Natural killer cell treated with Interleukin-12 subunit alpha and Interleukin-12 subunit beta and Interleukin-15 and Interleukin-18, amount 100 ng/mL, for 72 hours (primary cell): ENCODE data around the gene AHSG. TPM values are rescaled to one million over a fixed set of nuclear protein-coding genes. Genes with fewer than 3 reads are reported as not detected.
"Not testable (repeated sequence)": the region's sequence is repeated elsewhere in the genome, so short reads cannot be mapped to it uniquely, and the experiment has no call there.

ENCODE experiments used
- ATAC-seq, 2 donors: fragments of 150-1000 bp; cut with Tn5 transposase in 1 of 2; sonication (Bioruptor Pico), chemical (Tn5 transposase) in 1 of 2; 2 replicates each; pipeline ENCODE4 v1.10.0; 2021
- DNase-seq: peaks from one replicate; pipeline ENCODE4 v3.0.0; 2022; ENCODE audit warnings: low spot score
- H3K27ac Mint-ChIP-seq, 2 donors: 1 replicate in 1 of 2; 2 replicates in 1 of 2; pipeline ENCODE4 v1.8.0; 2022; ENCODE audit warnings: mixed read lengths in 2 of 2, mild to moderate bottlenecking in 1 of 2, moderate library complexity in 1 of 2
- H3K27me3 Mint-ChIP-seq, 2 donors: 1 replicate in 1 of 2; 2 replicates in 1 of 2; pipeline ENCODE4 v1.8.0; 2022; ENCODE audit warnings: mixed read lengths in 2 of 2
- H3K36me3 Mint-ChIP-seq: one replicate; pipeline ENCODE4 v1.8.0; 2022; ENCODE audit warnings: mixed read lengths
- H3K4me1 Mint-ChIP-seq, 2 donors: 1 replicate in 1 of 2; 2 replicates in 1 of 2; pipeline ENCODE4 v1.8.0; 2022; ENCODE audit warnings: low read depth in 2 of 2, mixed read lengths in 2 of 2, mild to moderate bottlenecking in 1 of 2
- H3K4me3 Mint-ChIP-seq: one replicate; pipeline ENCODE4 v1.8.0; 2022; ENCODE audit warnings: mixed read lengths
- H3K9me3 Mint-ChIP-seq: 2 replicates; pipeline ENCODE4 v1.8.0; 2022; ENCODE audit warnings: mixed read lengths
- total RNA-seq, 2 donors: library from RNA; stranded (reverse); gene quantifications; one replicate each; pipeline ENCODE4 v1.2.3, GENCODE V29; 2022

The AHSG gene
- not detected for total RNA-seq

- no peak within 1 kb of the TSS for H3K27ac Mint-ChIP-seq
- H3K4me3 Mint-ChIP-seq = no peak within 1 kb of the TSS
- peaks cover 31 to 43% of the 10 kb centered on the region in 2 donors for H3K27me3 Mint-ChIP-seq
- peaks cover 12 to 26% of the 10 kb centered on the region in 2 donors for H3K4me1 Mint-ChIP-seq
- ATAC-seq (no peak), DNase-seq (no peak)
- H3K36me3 Mint-ChIP-seq = no peaks in the 10 kb centered on the region
- H3K9me3 Mint-ChIP-seq = no peaks in the 10 kb centered on the region
Measured at GRCh38 chr3:186612721-186613636, at the start of gene AHSG. TSS of gene AHSG (plus strand) at chr3:186613060. CDS start at chr3:186613142, 82 bp downstream.

DNA sequence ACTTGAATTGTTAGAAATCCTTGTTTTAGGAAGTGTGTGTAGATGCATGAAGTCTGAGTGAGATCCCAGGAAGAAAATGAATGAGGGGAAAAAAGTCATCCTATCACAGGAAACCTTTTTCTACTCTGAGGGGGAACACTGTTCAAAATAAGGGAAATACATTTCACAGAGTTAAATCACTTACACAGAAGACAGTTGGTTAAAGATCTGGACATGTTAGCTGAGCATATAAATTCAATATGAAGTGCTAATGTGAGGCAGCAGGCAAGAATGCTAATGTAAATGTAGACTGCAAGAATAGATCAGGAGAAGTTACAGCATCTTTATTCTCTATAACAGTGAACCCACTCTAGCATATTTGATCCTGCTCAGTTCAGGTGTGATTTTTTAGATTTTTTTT is 48.3 kb upstream of the AHSG start:
- peak overlapping the region in 1 of 2 donors; percentile 31 for H3K27ac Mint-ChIP-seq
- H3K9me3 Mint-ChIP-seq = no peaks in the 10 kb centered on the region
- H3K36me3 Mint-ChIP-seq = peaks cover 23% of the 10 kb centered on the region
- ATAC-seq (no peak), DNase-seq (no peak)
- peaks cover 41 to 47% of the 10 kb centered on the region in 2 donors for H3K4me1 Mint-ChIP-seq
- no peaks in the 10 kb centered on the region for H3K27me3 Mint-ChIP-seq
- H3K4me3 Mint-ChIP-seq = peak overlapping the region; percentile 51

GRCh38 chr3:186566772-186567071 is 46.1 kb upstream of the AHSG start:
- no peak for ATAC-seq
- H3K27me3 Mint-ChIP-seq = no peaks in the 10 kb centered on the region
- H3K4me1 Mint-ChIP-seq = peaks cover 48 to 55% of the 10 kb centered on the region in 2 donors

DNA sequence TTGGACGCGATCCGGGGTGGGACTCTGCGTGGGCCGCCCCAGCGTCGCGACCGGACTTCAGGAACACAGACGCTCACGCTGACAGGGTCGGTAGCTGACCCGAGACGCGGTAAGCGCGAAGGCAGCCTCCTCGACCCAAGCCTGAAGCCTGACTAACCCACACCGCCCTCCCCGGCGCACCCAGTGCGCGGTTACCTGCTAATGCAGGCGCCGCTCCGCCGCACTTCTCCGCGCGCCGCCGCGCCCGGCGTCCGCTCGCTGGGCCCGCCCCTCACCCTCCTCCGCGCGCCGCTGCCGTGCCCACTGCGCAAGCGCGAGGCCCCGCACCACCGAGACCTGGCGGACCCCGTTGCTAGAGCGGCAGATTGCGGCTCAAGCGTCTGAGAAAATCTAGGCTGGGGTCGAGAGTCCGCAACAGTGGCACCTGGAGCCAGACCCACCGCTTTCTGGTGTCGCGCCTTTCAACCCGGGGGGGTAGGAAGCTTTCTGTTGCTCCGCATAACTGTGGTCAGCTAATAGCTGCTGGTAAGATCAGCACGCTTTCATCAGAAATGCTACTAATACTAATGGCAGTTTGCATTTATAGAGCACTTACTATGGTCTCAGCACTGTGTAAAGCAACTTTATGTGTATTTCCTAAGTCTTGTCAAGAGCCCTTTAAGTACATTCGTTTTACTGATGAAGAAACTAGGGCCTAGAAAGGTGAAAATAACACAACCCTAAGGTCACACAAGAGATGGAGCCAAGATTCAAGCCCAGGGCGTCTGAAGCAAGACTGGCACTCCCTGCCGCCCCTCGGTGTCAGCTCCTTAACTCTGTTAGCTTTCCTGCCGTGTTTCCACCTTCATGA is 45.6 kb upstream of the AHSG start, which contains the start of gene TBCCD1:
Gene TBCCD1 (minus strand): TSS at position 268 of the 850 bp plus-strand sequence. CDS start 3,010 bp downstream, outside the sequence.
- peak within 1 kb of the TSS; percentile 100 for H3K4me3 Mint-ChIP-seq
- H3K9me3 Mint-ChIP-seq = no peaks in the 10 kb centered on the region
- no peaks in the 10 kb centered on the region for H3K27me3 Mint-ChIP-seq
- DNase-seq (peak; percentile 94), ATAC-seq (peak; percentile 80 to 83)
- peaks cover 18% of the 10 kb centered on the region for H3K36me3 Mint-ChIP-seq
- peaks cover 43 to 55% of the 10 kb centered on the region in 2 donors for H3K4me1 Mint-ChIP-seq
- peak within 1 kb of the TSS; percentile 83 to 95 for H3K27ac Mint-ChIP-seq

More at GRCh38 chr3:186566772-186567071, 46.1 kb upstream of the AHSG start:
- Mint-ChIP-seq H3K27ac (peak overlapping the region; percentile 83 to 95), H3K4me3 (peak overlapping the region; percentile 100), H3K36me3 (peaks cover 22% of the 10 kb centered on the region), H3K9me3 (no peaks in the 10 kb centered on the region)
- DNase-seq = no peak

- H3K4me1 Mint-ChIP-seq = peaks cover 41 to 54% of the 10 kb centered on the region in 2 donors
- H3K36me3 Mint-ChIP-seq = peaks cover 16% of the 10 kb centered on the region
- ATAC-seq = not testable (repeated sequence)
Measured at GRCh38 chr3:186569361-186569760, 43.5 kb upstream of the AHSG start.

GRCh38 chr3:186569779-186570095 is 43.1 kb upstream of the AHSG start:
- ATAC-seq = no peak
- DNase-seq = no peak
- Mint-ChIP-seq H3K27me3 (no peaks in the 10 kb centered on the region), H3K9me3 (no peaks in the 10 kb centered on the region), H3K4me3 (peak overlapping the region; percentile 100), H3K36me3 (peaks cover 16% of the 10 kb centered on the region), H3K27ac (peak overlapping the region; percentile 91 to 94), H3K4me1 (peaks cover 41 to 54% of the 10 kb centered on the region in 2 donors)

More at GRCh38 chr3:186569361-186569760, 43.5 kb upstream of the AHSG start:
- H3K9me3 Mint-ChIP-seq, DNase-seq, H3K27me3 Mint-ChIP-seq: not testable (repeated sequence)
- Mint-ChIP-seq H3K27ac (peak overlapping the region; percentile 91 to 94), H3K4me3 (peak overlapping the region; percentile 100)

- no peaks in the 10 kb centered on the region for H3K27me3 Mint-ChIP-seq
- H3K4me1 Mint-ChIP-seq = peaks cover 42 to 54% of the 10 kb centered on the region in 2 donors
- H3K4me3 Mint-ChIP-seq = peak within 1 kb of the TSS; percentile 100
- H3K9me3 Mint-ChIP-seq = no peaks in the 10 kb centered on the region
- ATAC-seq (peak; percentile 93 to 94), DNase-seq (peak; percentile 100)
- peaks cover 16% of the 10 kb centered on the region for H3K36me3 Mint-ChIP-seq
- H3K27ac Mint-ChIP-seq = peak within 1 kb of the TSS; percentile 91 to 94
Measured at GRCh38 chr3:186570096-186570940, 42.5 kb upstream of the AHSG start, which contains the start of gene DNAJB11. TSS of gene DNAJB11 (plus strand) at chr3:186570720. CDS start at chr3:186570898, 178 bp downstream.

DNA sequence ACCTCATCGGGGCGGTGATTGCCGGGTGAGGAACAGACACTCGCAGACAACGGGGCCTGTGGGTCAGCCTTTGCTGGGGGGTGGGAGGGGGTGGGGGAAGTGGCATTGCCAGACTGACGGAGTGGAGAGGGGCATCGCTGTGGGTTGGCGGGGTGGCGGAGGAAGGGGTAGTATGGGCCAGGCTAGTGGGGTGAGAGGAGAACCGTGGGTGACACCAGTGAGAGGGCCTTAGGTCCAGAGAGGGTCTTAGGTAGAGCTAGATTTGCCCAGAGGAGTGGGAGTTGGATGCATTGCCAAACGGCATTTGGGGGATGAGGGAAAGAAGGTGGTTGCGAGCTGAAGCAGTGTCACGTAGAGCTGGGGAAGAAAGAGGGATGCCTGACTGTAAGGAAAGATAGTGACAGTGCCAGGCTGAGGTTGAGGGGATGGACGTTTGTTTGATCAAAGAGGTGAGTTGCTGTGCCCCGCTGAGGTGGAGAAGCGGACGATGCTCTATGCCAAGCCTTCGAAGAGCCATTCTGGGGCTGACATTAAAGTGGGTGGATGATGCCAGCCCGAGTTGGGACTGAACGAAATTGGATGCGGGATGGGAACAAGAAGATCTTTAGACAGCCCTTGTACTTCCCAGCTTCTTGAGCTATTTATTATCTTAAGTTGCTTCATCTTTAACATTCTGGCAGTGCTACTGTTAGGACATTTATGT is 41.8 kb upstream of the AHSG start:
- peaks cover 48 to 60% of the 10 kb centered on the region in 2 donors for H3K4me1 Mint-ChIP-seq
- peak overlapping the region; percentile 91 to 94 for H3K27ac Mint-ChIP-seq
- peak overlapping the region; percentile 100 for H3K4me3 Mint-ChIP-seq
- no peaks in the 10 kb centered on the region for H3K9me3 Mint-ChIP-seq
- no peaks in the 10 kb centered on the region for H3K27me3 Mint-ChIP-seq
- H3K36me3 Mint-ChIP-seq = peaks cover 24% of the 10 kb centered on the region
- ATAC-seq (peak in 1 of 2 donors; percentile 0), DNase-seq (no peak)

DNA sequence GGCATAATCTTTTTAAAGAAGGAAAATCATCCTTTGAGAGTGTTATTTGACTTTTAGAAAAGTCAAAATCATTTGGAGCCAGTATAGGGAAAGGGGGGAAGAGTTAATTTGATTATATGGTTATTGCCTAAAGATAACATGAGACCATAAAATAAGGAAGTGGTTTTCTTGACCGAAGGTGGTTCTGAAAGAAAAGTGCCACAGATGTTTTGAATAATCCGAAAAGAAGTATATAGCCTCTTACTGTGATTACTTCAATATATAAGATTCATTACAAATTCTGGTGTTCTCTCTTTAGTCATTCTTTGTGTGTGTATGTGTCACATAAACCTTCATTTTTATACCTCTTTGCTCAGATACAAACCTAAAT is 41.2 kb upstream of the AHSG start:
- Mint-ChIP-seq H3K4me1 (peaks cover 44 to 55% of the 10 kb centered on the region in 2 donors), H3K27me3 (no peaks in the 10 kb centered on the region), H3K36me3 (peaks cover 27% of the 10 kb centered on the region)

DNA sequence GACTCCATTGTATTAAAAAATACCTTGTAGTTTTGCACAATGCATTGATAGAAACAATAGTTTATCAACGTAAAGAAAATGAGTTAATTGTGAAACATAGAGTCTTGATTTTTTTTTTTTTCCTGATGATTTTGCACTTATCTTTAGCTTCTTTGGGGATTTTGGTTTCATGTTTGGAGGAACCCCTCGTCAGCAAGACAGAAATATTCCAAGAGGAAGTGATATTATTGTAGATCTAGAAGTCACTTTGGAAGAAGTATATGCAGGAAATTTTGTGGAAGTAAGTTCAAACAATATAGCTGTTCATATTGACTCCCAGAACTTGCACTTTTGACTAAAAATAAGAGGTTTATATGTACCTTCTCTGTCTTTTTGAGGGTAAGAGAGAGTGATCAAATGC is 35.3 kb upstream of the AHSG start:
- Mint-ChIP-seq H3K9me3 (no peaks in the 10 kb centered on the region), H3K27me3 (no peaks in the 10 kb centered on the region), H3K4me1 (peaks cover 20 to 22% of the 10 kb centered on the region in 2 donors), H3K36me3 (peaks cover 54% of the 10 kb centered on the region), H3K27ac (no peak overlapping the region), H3K4me3 (no peak overlapping the region)
- ATAC-seq (no peak), DNase-seq (no peak)

More for the DNA sequence above, 41.2 kb upstream of the AHSG start:
- Mint-ChIP-seq H3K9me3 (no peaks in the 10 kb centered on the region), H3K4me3 (peak overlapping the region; percentile 100), H3K27ac (peak overlapping the region; percentile 91 to 94)
- DNase-seq (no peak), ATAC-seq (no peak)

- H3K4me1 Mint-ChIP-seq = peaks cover 9 to 11% of the 10 kb centered on the region in 2 donors
- H3K36me3 Mint-ChIP-seq = peaks cover 59% of the 10 kb centered on the region
- no peaks in the 10 kb centered on the region for H3K9me3 Mint-ChIP-seq
- no peaks in the 10 kb centered on the region for H3K27me3 Mint-ChIP-seq
- no peak for DNase-seq
- H3K27ac Mint-ChIP-seq = no peak overlapping the region
- no peak overlapping the region for H3K4me3 Mint-ChIP-seq
- no peak for ATAC-seq
Measured at GRCh38 chr3:186580785-186581184, 32.1 kb upstream of the AHSG start.

DNA sequence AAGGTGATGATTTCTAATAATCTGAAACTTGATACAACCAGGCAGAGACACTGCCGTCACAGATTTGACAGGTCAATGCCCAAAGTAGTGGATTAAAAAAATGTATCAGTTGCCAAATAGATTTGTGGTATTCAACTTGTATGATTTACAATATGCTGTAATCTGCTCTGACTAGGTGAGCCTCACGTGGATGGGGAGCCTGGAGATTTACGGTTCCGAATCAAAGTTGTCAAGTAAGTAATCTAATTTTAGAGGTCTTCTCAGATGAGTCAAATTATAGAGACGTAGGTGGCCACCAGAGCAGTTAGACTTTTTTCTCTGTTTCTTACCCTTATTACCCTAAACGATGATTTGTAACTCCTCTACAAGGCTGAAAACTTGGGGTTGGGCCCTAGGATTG is 30.3 kb upstream of the AHSG start:
- Mint-ChIP-seq H3K4me3 (no peak overlapping the region), H3K4me1 (peaks cover 6 to 9% of the 10 kb centered on the region in 2 donors), H3K27me3 (no peaks in the 10 kb centered on the region), H3K27ac (no peak overlapping the region), H3K9me3 (no peaks in the 10 kb centered on the region), H3K36me3 (peaks cover 54% of the 10 kb centered on the region)
- DNase-seq (no peak), ATAC-seq (no peak)
